Suprapubic skin (tissue), 3 donors: ENCODE measurements around the gene FRMD8.

Experiments
- CTCF ChIP-seq, 2 donors: fragments of 200-600 bp in 1 of 2; fragments of 450-650 bp in 1 of 2; sonication (generic) in 1 of 2; IDR thresholded peaks; one replicate each; pipeline ENCODE4 v1.5.1; 2016 to 2019; ENCODE audit warnings: antibody characterized with exemption in 2 of 2, mild to moderate bottlenecking in 1 of 2, moderate library complexity in 1 of 2
- POLR2A ChIP-seq, 2 donors: fragments of 450-650 bp; IDR thresholded peaks; one replicate each; pipeline ENCODE4 v1.6.1; 2017; ENCODE audit warnings: antibody characterized with exemption in 2 of 2, mild to moderate bottlenecking in 2 of 2, moderate library complexity in 2 of 2

GRCh38 chr11:65388731-65389130, 2.3 kb downstream of the FRMD8 start:
- TF ChIP-seq CTCF (IDR thresholded peaks at IDR 0.05) (no peak), POLR2A (IDR thresholded peaks at IDR 0.05) (no peak)
